Right lobe of liver (tissue), 6 donors: ENCODE data around the gene TAF3. TPM values are rescaled to one million over a fixed set of nuclear protein-coding genes. Genes with fewer than 3 reads are reported as not detected.
A peak's percentile ranks its signal among the peaks of the same experiment; 100 is the strongest.

Experiments used
- ATAC-seq, 4 donors: fragments of 200-7000 bp; cut with Tn5 transposase; one replicate each; pipeline ENCODE4 v1.9.1; 2020; ENCODE audit warnings: mild to moderate bottlenecking in 4 of 4, moderate library complexity in 4 of 4
- DNase-seq, 3 donors: peaks; one replicate each; pipeline ENCODE4 v3.0.0-alpha.2; 2020
- H3K27ac ChIP-seq, 3 donors: fragments of 200-600 bp; one replicate each; pipeline ENCODE4 v1.8.0; 2022
- H3K27me3 ChIP-seq, 2 donors: fragments of 200-600 bp; one replicate each; pipeline ENCODE4 v1.8.0; 2022
- H3K36me3 ChIP-seq, 4 donors: fragments of 200-600 bp; sonication (generic) in 1 of 4; one replicate each; pipeline versions ENCODE4 v1.5.1 to v1.8.0; 2017 to 2022; ENCODE audit warnings: control low read depth in 1 of 4
- H3K4me1 ChIP-seq, 4 donors: fragments of 200-600 bp; sonication (generic) in 1 of 4; one replicate each; pipeline versions ENCODE4 v1.5.1 to v1.8.0; 2017 to 2022; ENCODE audit warnings: control low read depth in 1 of 4
- H3K4me3 ChIP-seq, 3 donors: fragments of 200-600 bp; one replicate each; pipeline ENCODE4 v1.8.0; 2022
- H3K9me3 ChIP-seq, 4 donors: fragments of 200-600 bp; sonication (generic) in 1 of 4; one replicate each; pipeline versions ENCODE4 v1.5.1 to v1.8.0; 2017 to 2022; ENCODE audit warnings: control low read depth in 1 of 4
- CTCF ChIP-seq, 4 donors: fragments of 200-600 bp in 3 of 4; fragments of 450-650 bp in 1 of 4; IDR thresholded peaks; one replicate each; pipeline versions ENCODE4 v1.5.1 to v1.8.0; 2016 to 2022; ENCODE audit warnings: antibody characterized with exemption in 4 of 4, mild to moderate bottlenecking in 2 of 4
- POLR2A ChIP-seq: fragments of 450-650 bp; IDR thresholded peaks from one replicate; pipeline ENCODE4 v1.6.1; 2017; ENCODE audit warnings: antibody characterized with exemption, mild to moderate bottlenecking
- WGBS: methylation state at CpG from one replicate; pipeline ENCODE4 v1.1.6; 2018; ENCODE audit warnings: low coverage, low lambda C conversion rate; ENCODE audit not compliant: insufficient coverage; ENCODE audit errors: missing lambda C conversion rate; 5-methylcytosine and 5-hydroxymethylcytosine counted together
- intact Hi-C, 2 donors: fragments of 100-400 bp; cut with DNase I; formaldehyde crosslinking; loops; one replicate each; pipeline versions ENCODE4 v1.11.2 to v1.14.1; 2022
- total RNA-seq, 6 experiments: library from RNA; depleted of rRNA in 2 of 6; stranded (reverse); fragments of >200 nt in 2 of 6; fragmentation: NEBNext Ultra II Directional in 3 of 6; extraction: Animal tissue kit (Norgen Biotek cat#: 25700) in 3 of 6; gene quantifications; one replicate each; pipeline versions ENCODE4 v1.1.0 to v1.2.4, GENCODE V29; 2016 to 2023
- donor health status: DM: no; HTN: yes; CAD: no.
- donor health status: DM: no; HTN: no; CAD: no.
- donor health status: DM: no; HTN: no; CAD: no.
- donor health status: DM: no; HTN: yes; CAD: no.
- donor health status: DM: no; HTN: yes; CAD: no.

TAF3 gene
- total RNA-seq, 6 experiments from 2014 or later: 1.9 to 3.5 (median 3.0) TPM

DNA sequence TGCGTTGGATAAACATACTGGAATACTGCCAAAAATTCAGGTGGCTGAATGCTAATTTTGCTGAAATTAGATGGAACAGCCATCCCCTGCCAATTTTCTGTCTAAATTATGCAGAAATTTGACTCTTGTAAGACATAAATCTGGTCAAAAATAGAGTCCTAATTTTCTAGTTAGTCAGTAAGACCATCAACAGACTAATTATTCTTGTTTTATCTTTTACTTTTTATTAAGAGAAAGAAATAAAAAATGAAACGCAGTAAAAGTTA is 125.8 kb downstream of the TAF3 start:
- intact Hi-C loops: no loop called here
- no peak for ATAC-seq
- no peak for DNase-seq

GRCh38 chr10:7944537-7944936 is 126.2 kb downstream of the TAF3 start:
- Histone ChIP-seq H3K27ac (no peak overlapping the region), H3K4me3 (no peak overlapping the region)
- TF ChIP-seq CTCF (IDR thresholded peaks at IDR 0.05) (no peak), POLR2A (no peak)

More for the DNA sequence above, 125.8 kb downstream of the TAF3 start:
- no peaks in the 10 kb centered on the region for H3K4me1 ChIP-seq
- 70% methylated on average over 2 of the region's 2 CpGs for WGBS
- no peak overlapping the region for H3K4me3 ChIP-seq
- H3K27ac ChIP-seq: no peak overlapping the region
- no peaks in the 10 kb centered on the region for H3K9me3 ChIP-seq
- no peaks in the 10 kb centered on the region for H3K27me3 ChIP-seq
- no peaks in the 10 kb centered on the region for H3K36me3 ChIP-seq
- TF ChIP-seq POLR2A (no peak), CTCF (IDR thresholded peaks at IDR 0.05) (no peak)

DNA sequence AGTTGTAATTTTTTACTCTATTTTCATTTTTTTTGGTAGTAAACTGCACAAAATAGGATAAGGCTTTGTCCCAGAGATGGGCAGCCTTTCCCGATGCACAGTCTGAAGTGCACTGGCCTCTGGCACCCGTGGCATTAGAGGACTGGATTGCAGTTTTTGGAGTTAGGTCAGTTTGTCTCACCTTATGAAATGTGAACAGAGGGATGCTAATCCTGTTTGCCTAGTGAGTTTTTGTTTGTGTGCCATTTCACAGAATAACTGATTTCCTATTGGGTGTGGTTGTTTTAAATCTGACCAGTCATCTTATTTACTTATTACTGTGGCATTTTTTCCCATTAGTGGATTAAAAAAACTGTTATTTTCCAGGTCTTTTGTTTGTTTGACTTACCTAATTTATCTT is 126.7 kb downstream of the TAF3 start:
- intact Hi-C loops: no loop called here
- Histone ChIP-seq H3K27me3 (no peaks in the 10 kb centered on the region), H3K36me3 (no peaks in the 10 kb centered on the region), H3K9me3 (no peaks in the 10 kb centered on the region), H3K27ac (no peak overlapping the region), H3K4me1 (no peaks in the 10 kb centered on the region), H3K4me3 (no peak overlapping the region)
- WGBS: 71% methylated on average over 2 of the region's 2 CpGs
- DNase-seq: no peak
- peak in 1 of 4 donors; percentile 57 for ATAC-seq
- TF ChIP-seq POLR2A (no peak), CTCF (IDR thresholded peaks at IDR 0.05) (no peak)

More at GRCh38 chr10:7944537-7944936, 126.2 kb downstream of the TAF3 start:
- DNase-seq: no peak
- intact Hi-C loops: no loop called here
- Histone ChIP-seq H3K9me3 (no peaks in the 10 kb centered on the region), H3K4me1 (no peaks in the 10 kb centered on the region), H3K36me3 (no peaks in the 10 kb centered on the region), H3K27me3 (no peaks in the 10 kb centered on the region)
- ATAC-seq: no peak

- H3K36me3 ChIP-seq: no peaks in the 10 kb centered on the region
- ATAC-seq (no peak), DNase-seq (no peak)
- TF ChIP-seq POLR2A (no peak), CTCF (IDR thresholded peaks at IDR 0.05) (no peak)
- WGBS: 88% methylated on average over 11 of the region's 11 CpGs
- H3K27me3 ChIP-seq: no peaks in the 10 kb centered on the region
- no peak overlapping the region for H3K27ac ChIP-seq
- intact Hi-C loops: no loop called here
- no peaks in the 10 kb centered on the region for H3K9me3 ChIP-seq
- H3K4me1 ChIP-seq: no peaks in the 10 kb centered on the region
- H3K4me3 ChIP-seq: no peak overlapping the region
Observed at GRCh38 chr10:7945469-7946187, 127.3 kb downstream of the TAF3 start.
